ENCODE data around the gene LDB3.

Gene LDB3

GRCh38 chr10:86685416-86685815 lies 17.1 kb downstream of the LDB3 start:
- Histone ChIP-seq H3K4me3 (ENCODE audit: low read length in 2 of 2) (no peak overlapping the region), H3K9ac (ENCODE audit: low read depth in 1 of 2, low read length in 2 of 2) (no peak overlapping the region), H3K9me3 (ENCODE audit: control insufficient read depth in 2 of 2, low read length in 2 of 2) (no peaks in the 10 kb centered on the region), H3K36me3 (ENCODE audit: control insufficient read depth in 2 of 2, insufficient read depth in 2 of 2, low read length in 2 of 2) (no peaks in the 10 kb centered on the region), H3K27ac (ENCODE audit: low read depth in 2 of 2, low read length in 2 of 2) (peak overlapping the region in 1 of 2 donors; percentile 70), H3K4me1 (ENCODE audit: control insufficient read depth in 2 of 2, insufficient read depth in 2 of 2, low read length in 2 of 2) (no peaks in the 10 kb centered on the region), H3K27me3 (ENCODE audit: control insufficient read depth in 2 of 2, insufficient read depth in 2 of 2, low read length in 2 of 2) (no peaks in the 10 kb centered on the region)

DNA sequence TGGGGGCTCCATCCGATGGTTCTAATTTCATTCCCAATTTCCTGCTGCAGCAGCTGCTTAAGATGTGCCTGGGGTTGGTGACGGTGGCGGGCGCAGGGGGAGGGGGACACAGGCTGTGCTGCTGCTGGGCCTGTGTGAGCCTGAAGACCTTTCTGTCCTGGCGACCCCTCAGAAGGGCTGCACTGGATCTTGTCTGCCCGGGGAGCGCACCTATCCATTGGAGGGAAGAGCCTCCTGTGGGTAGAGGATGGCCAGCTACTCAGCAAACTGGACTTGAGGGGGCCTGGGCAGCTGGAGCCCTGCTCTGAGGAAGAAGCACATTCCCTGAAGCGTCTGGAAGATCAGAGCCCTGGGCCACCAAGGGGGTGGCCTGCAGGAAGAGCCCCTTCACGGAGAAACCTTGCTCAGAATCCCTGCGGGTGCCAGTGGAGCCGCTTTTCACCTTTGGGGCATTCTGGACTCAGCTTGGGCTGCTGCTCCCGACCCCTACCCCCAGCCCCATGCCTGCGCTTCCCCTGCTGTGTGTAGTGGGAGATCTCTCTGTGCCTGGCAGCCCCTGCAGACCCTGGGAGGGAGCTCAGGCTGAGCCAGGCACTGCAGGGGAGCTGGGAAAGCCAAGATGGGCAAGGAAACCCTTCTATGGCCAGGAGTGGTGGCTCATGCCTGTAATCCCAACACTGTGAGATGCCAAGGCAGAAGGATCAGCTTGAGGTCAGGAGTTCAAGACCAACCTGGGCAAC lies 17.8 kb downstream of the LDB3 start:
- Histone ChIP-seq H3K27me3 (ENCODE audit: control insufficient read depth in 2 of 2, insufficient read depth in 2 of 2, low read length in 2 of 2) (no peaks in the 10 kb centered on the region), H3K4me1 (ENCODE audit: control insufficient read depth in 2 of 2, insufficient read depth in 2 of 2, low read length in 2 of 2) (no peaks in the 10 kb centered on the region), H3K27ac (ENCODE audit: low read depth in 2 of 2, low read length in 2 of 2) (no peak overlapping the region), H3K36me3 (ENCODE audit: control insufficient read depth in 2 of 2, insufficient read depth in 2 of 2, low read length in 2 of 2) (no peaks in the 10 kb centered on the region), H3K9ac (ENCODE audit: low read depth in 1 of 2, low read length in 2 of 2) (no peak overlapping the region), H3K4me3 (ENCODE audit: low read length in 2 of 2) (no peak overlapping the region), H3K9me3 (ENCODE audit: control insufficient read depth in 2 of 2, low read length in 2 of 2) (no peaks in the 10 kb centered on the region)

DNA sequence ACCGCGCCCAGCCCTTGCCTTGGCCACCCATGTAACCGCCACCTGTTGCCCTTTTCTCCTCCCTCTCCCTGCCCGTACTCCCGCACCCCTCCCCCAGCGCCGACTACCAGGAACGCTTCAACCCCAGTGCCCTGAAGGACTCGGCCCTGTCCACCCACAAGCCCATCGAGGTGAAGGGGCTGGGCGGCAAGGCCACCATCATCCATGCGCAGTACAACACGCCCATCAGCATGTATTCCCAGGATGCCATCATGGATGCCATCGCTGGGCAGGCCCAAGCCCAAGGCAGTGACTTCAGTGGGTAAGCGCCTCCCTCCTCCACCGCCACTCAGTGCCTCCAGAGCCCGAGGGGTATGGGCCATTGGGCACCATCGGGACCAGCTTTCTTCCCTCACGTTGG lies 18.7 kb downstream of the LDB3 start:
- Histone ChIP-seq H3K4me3 (ENCODE audit: low read length in 2 of 2) (no peak overlapping the region), H3K9ac (ENCODE audit: low read depth in 1 of 2, low read length in 2 of 2) (no peak overlapping the region), H3K27ac (ENCODE audit: low read depth in 2 of 2, low read length in 2 of 2) (no peak overlapping the region), H3K4me1 (ENCODE audit: control insufficient read depth in 2 of 2, insufficient read depth in 2 of 2, low read length in 2 of 2) (no peaks in the 10 kb centered on the region), H3K27me3 (ENCODE audit: control insufficient read depth in 2 of 2, insufficient read depth in 2 of 2, low read length in 2 of 2) (no peaks in the 10 kb centered on the region), H3K9me3 (ENCODE audit: control insufficient read depth in 2 of 2, low read length in 2 of 2) (no peaks in the 10 kb centered on the region), H3K36me3 (ENCODE audit: control insufficient read depth in 2 of 2, insufficient read depth in 2 of 2, low read length in 2 of 2) (no peaks in the 10 kb centered on the region)

DNA sequence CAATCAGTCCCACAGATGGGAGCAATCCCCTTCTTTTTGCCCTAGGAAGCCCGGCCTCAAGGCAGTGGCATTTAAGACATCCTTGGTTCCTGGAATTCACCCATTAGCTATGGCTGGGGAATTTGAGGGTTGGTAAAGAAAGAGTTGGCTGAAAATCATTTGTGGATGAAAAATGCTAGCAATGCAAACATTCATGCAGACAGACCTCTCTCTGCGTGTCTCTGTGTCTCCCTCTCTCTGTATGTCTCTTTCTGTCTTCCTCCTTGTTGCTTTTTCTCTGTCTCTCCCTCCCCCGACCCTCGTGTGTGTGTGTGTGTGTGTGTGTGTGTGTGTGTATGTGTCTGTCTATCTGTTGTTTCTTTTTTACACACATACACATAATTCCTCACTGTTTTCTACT lies 19.4 kb downstream of the LDB3 start:
- Histone ChIP-seq H3K27ac (ENCODE audit: low read depth in 2 of 2, low read length in 2 of 2) (no peak overlapping the region), H3K4me1 (ENCODE audit: control insufficient read depth in 2 of 2, insufficient read depth in 2 of 2, low read length in 2 of 2) (no peaks in the 10 kb centered on the region), H3K9ac (ENCODE audit: low read depth in 1 of 2, low read length in 2 of 2) (no peak overlapping the region)

GRCh38 chr10:86688398-86688921 lies 20.1 kb downstream of the LDB3 start:
- Histone ChIP-seq H3K9ac (ENCODE audit: low read depth in 1 of 2, low read length in 2 of 2) (no peak overlapping the region), H3K27ac (ENCODE audit: low read depth in 2 of 2, low read length in 2 of 2) (no peak overlapping the region), H3K36me3 (ENCODE audit: control insufficient read depth in 2 of 2, insufficient read depth in 2 of 2, low read length in 2 of 2) (no peaks in the 10 kb centered on the region)

More for the DNA sequence above, 19.4 kb downstream of the LDB3 start:
- H3K27me3 ChIP-seq (ENCODE audit: control insufficient read depth in 2 of 2, insufficient read depth in 2 of 2, low read length in 2 of 2): no peaks in the 10 kb centered on the region
- H3K9me3 ChIP-seq (ENCODE audit: control insufficient read depth in 2 of 2, low read length in 2 of 2): no peaks in the 10 kb centered on the region
- no peak overlapping the region for H3K4me3 ChIP-seq (ENCODE audit: low read length in 2 of 2)
- no peaks in the 10 kb centered on the region for H3K36me3 ChIP-seq (ENCODE audit: control insufficient read depth in 2 of 2, insufficient read depth in 2 of 2, low read length in 2 of 2)

GRCh38 chr10:86689146-86689545 lies 20.8 kb downstream of the LDB3 start:
- peaks cover 0 to 3% of the 10 kb centered on the region in 2 donors for H3K4me1 ChIP-seq (ENCODE audit: control insufficient read depth in 2 of 2, insufficient read depth in 2 of 2, low read length in 2 of 2)
- no peak overlapping the region for H3K4me3 ChIP-seq (ENCODE audit: low read length in 2 of 2)
- H3K36me3 ChIP-seq (ENCODE audit: control insufficient read depth in 2 of 2, insufficient read depth in 2 of 2, low read length in 2 of 2): no peaks in the 10 kb centered on the region
- H3K9ac ChIP-seq (ENCODE audit: low read depth in 1 of 2, low read length in 2 of 2): no peak overlapping the region
- no peaks in the 10 kb centered on the region for H3K9me3 ChIP-seq (ENCODE audit: control insufficient read depth in 2 of 2, low read length in 2 of 2)
- no peak overlapping the region for H3K27ac ChIP-seq (ENCODE audit: low read depth in 2 of 2, low read length in 2 of 2)
- H3K27me3 ChIP-seq (ENCODE audit: control insufficient read depth in 2 of 2, insufficient read depth in 2 of 2, low read length in 2 of 2): no peaks in the 10 kb centered on the region

More at GRCh38 chr10:86688398-86688921, 20.1 kb downstream of the LDB3 start:
- peaks cover 0 to 2% of the 10 kb centered on the region in 2 donors for H3K4me1 ChIP-seq (ENCODE audit: control insufficient read depth in 2 of 2, insufficient read depth in 2 of 2, low read length in 2 of 2)
- no peak overlapping the region for H3K4me3 ChIP-seq (ENCODE audit: low read length in 2 of 2)
- no peaks in the 10 kb centered on the region for H3K27me3 ChIP-seq (ENCODE audit: control insufficient read depth in 2 of 2, insufficient read depth in 2 of 2, low read length in 2 of 2)
- H3K9me3 ChIP-seq (ENCODE audit: control insufficient read depth in 2 of 2, low read length in 2 of 2): no peaks in the 10 kb centered on the region

- H3K27me3 ChIP-seq (ENCODE audit: control insufficient read depth in 2 of 2, insufficient read depth in 2 of 2, low read length in 2 of 2): no peaks in the 10 kb centered on the region
- H3K27ac ChIP-seq (ENCODE audit: low read depth in 2 of 2, low read length in 2 of 2): no peak overlapping the region
- H3K9ac ChIP-seq (ENCODE audit: low read depth in 1 of 2, low read length in 2 of 2): no peak overlapping the region
- H3K4me3 ChIP-seq (ENCODE audit: low read length in 2 of 2): no peak overlapping the region
- peaks cover 0 to 3% of the 10 kb centered on the region in 2 donors for H3K4me1 ChIP-seq (ENCODE audit: control insufficient read depth in 2 of 2, insufficient read depth in 2 of 2, low read length in 2 of 2)
- no peaks in the 10 kb centered on the region for H3K36me3 ChIP-seq (ENCODE audit: control insufficient read depth in 2 of 2, insufficient read depth in 2 of 2, low read length in 2 of 2)
- no peaks in the 10 kb centered on the region for H3K9me3 ChIP-seq (ENCODE audit: control insufficient read depth in 2 of 2, low read length in 2 of 2)
Measured at GRCh38 chr10:86690231-86690630, 21.9 kb downstream of the LDB3 start.

DNA sequence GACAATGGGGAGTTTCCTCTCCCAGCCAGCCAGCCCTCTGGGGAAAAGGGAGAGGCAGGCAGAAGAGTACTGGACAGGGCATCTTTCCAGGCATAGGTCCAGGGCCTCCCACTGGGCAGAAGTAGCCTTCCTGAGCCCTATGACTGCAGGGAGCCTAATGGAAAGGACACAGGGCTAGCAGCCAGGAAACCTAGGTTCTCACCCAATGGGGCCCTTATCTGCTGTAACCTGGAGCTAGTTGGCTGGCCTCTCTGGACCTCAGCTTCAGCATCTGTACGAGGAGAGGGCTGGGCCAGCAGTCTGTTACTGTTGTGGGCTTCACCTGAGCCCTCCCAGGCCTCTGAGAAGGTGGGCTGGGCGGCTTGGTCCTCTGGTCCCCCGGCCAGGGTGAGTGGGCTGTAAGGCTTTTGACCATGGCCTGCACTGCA lies 22.4 kb downstream of the LDB3 start:
- H3K27me3 ChIP-seq (ENCODE audit: control insufficient read depth in 2 of 2, insufficient read depth in 2 of 2, low read length in 2 of 2): no peaks in the 10 kb centered on the region
- H3K27ac ChIP-seq (ENCODE audit: low read depth in 2 of 2, low read length in 2 of 2): no peak overlapping the region
- H3K9me3 ChIP-seq (ENCODE audit: control insufficient read depth in 2 of 2, low read length in 2 of 2): no peaks in the 10 kb centered on the region
- no peak overlapping the region for H3K4me3 ChIP-seq (ENCODE audit: low read length in 2 of 2)
- peaks cover 0 to 3% of the 10 kb centered on the region in 2 donors for H3K4me1 ChIP-seq (ENCODE audit: control insufficient read depth in 2 of 2, insufficient read depth in 2 of 2, low read length in 2 of 2)
- no peaks in the 10 kb centered on the region for H3K36me3 ChIP-seq (ENCODE audit: control insufficient read depth in 2 of 2, insufficient read depth in 2 of 2, low read length in 2 of 2)
- H3K9ac ChIP-seq (ENCODE audit: low read depth in 1 of 2, low read length in 2 of 2): no peak overlapping the region

DNA sequence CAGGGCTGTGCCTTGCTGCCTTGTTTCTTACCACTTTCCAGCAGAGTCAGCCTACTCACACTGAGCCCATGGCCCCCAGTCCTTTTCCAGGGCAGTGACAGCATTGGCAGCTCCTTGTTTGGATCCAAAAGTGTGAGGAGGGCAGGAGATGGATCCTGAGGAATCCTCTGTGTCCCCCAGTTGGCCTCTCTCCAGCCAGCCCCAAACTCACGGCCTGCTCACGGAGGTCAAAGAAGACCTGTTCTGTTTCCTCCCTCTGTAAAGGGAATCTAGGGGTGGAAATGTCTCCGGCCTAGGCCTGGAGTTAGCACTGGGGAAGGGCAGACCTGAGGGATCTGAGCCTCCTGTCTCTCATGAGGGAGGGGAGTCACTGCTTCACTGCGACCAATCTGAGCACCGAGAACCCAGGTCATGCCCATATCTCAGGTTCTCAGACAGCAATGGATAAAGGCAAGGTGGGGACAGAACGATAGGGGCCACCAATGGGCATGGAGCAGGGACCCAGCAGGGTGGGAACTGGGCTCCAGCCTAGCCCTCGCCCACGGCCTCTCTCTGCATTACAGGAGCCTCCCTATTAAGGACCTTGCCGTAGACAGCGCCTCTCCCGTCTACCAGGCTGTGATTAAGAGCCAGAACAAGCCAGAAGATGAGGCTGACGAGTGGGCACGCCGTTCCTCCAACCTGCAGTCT lies 23.2 kb downstream of the LDB3 start:
- H3K9me3 ChIP-seq (ENCODE audit: control insufficient read depth in 2 of 2, low read length in 2 of 2): no peaks in the 10 kb centered on the region
- no peak overlapping the region for H3K9ac ChIP-seq (ENCODE audit: low read depth in 1 of 2, low read length in 2 of 2)
- H3K4me1 ChIP-seq (ENCODE audit: control insufficient read depth in 2 of 2, insufficient read depth in 2 of 2, low read length in 2 of 2): peaks cover 0 to 3% of the 10 kb centered on the region in 2 donors
- no peak overlapping the region for H3K27ac ChIP-seq (ENCODE audit: low read depth in 2 of 2, low read length in 2 of 2)
- H3K36me3 ChIP-seq (ENCODE audit: control insufficient read depth in 2 of 2, insufficient read depth in 2 of 2, low read length in 2 of 2): no peaks in the 10 kb centered on the region
- H3K4me3 ChIP-seq (ENCODE audit: low read length in 2 of 2): no peak overlapping the region
- H3K27me3 ChIP-seq (ENCODE audit: control insufficient read depth in 2 of 2, insufficient read depth in 2 of 2, low read length in 2 of 2): no peaks in the 10 kb centered on the region

- Histone ChIP-seq H3K4me3 (ENCODE audit: low read length in 2 of 2) (no peak overlapping the region), H3K27ac (ENCODE audit: low read depth in 2 of 2, low read length in 2 of 2) (no peak overlapping the region), H3K9ac (ENCODE audit: low read depth in 1 of 2, low read length in 2 of 2) (no peak overlapping the region), H3K36me3 (ENCODE audit: control insufficient read depth in 2 of 2, insufficient read depth in 2 of 2, low read length in 2 of 2) (no peaks in the 10 kb centered on the region), H3K9me3 (ENCODE audit: control insufficient read depth in 2 of 2, low read length in 2 of 2) (no peaks in the 10 kb centered on the region), H3K27me3 (ENCODE audit: control insufficient read depth in 2 of 2, insufficient read depth in 2 of 2, low read length in 2 of 2) (no peaks in the 10 kb centered on the region), H3K4me1 (ENCODE audit: control insufficient read depth in 2 of 2, insufficient read depth in 2 of 2, low read length in 2 of 2) (peaks cover 0 to 3% of the 10 kb centered on the region in 2 donors)
Measured at GRCh38 chr10:86692023-86692514, 23.8 kb downstream of the LDB3 start.
